ENCODE results near the gene ABAT.

ABAT gene

GRCh38 chr16:8814095-8814806 lies 139.8 kb downstream of the ABAT start:
- Mint-ChIP-seq H3K9me3 (no peaks in the 10 kb centered on the region), H3K27ac (ENCODE audit: low read depth) (no peak overlapping the region), H3K4me1 (peaks cover 15% of the 10 kb centered on the region), H3K4me3 (no peak overlapping the region), H3K27me3 (no peaks in the 10 kb centered on the region), H3K36me3 (ENCODE audit: insufficient read depth) (peaks cover 60% of the 10 kb centered on the region)
- ATAC-seq (replicated peaks; ENCODE audit: extremely low read depth, poor library complexity, severe bottlenecking) (no peak), DNase-seq (ENCODE audit: low spot score in 2 of 2) (no peak)

- peaks cover 41% of the 10 kb centered on the region for H3K36me3 Mint-ChIP-seq (ENCODE audit: insufficient read depth)
- peaks cover 20% of the 10 kb centered on the region for H3K4me1 Mint-ChIP-seq
- H3K4me3 Mint-ChIP-seq: no peak overlapping the region
- no peak for DNase-seq (ENCODE audit: low spot score in 2 of 2)
- H3K9me3 Mint-ChIP-seq: no peaks in the 10 kb centered on the region
- peak; percentile 79 for ATAC-seq (replicated peaks; ENCODE audit: extremely low read depth, poor library complexity, severe bottlenecking)
- no peaks in the 10 kb centered on the region for H3K27me3 Mint-ChIP-seq
- no peak overlapping the region for H3K27ac Mint-ChIP-seq (ENCODE audit: low read depth)
Observed at GRCh38 chr16:8816967-8817655, 142.7 kb downstream of the ABAT start.

GRCh38 chr16:8818504-8819270 lies 144.3 kb downstream of the ABAT start:
- Mint-ChIP-seq H3K4me3 (no peak overlapping the region), H3K27me3 (no peaks in the 10 kb centered on the region), H3K36me3 (ENCODE audit: insufficient read depth) (peaks cover 33% of the 10 kb centered on the region), H3K9me3 (no peaks in the 10 kb centered on the region), H3K4me1 (peaks cover 27% of the 10 kb centered on the region), H3K27ac (ENCODE audit: low read depth) (no peak overlapping the region)
- DNase-seq (ENCODE audit: low spot score in 2 of 2) (no peak), ATAC-seq (replicated peaks; ENCODE audit: extremely low read depth, poor library complexity, severe bottlenecking) (no peak)

GRCh38 chr16:8819411-8820034 lies 145.1 kb downstream of the ABAT start:
- no peak overlapping the region for H3K27ac Mint-ChIP-seq (ENCODE audit: low read depth)

GRCh38 chr16:8822403-8822802 lies 148.0 kb downstream of the ABAT start:
- Mint-ChIP-seq H3K36me3 (ENCODE audit: insufficient read depth) (peaks cover 19% of the 10 kb centered on the region), H3K4me1 (peaks cover 14% of the 10 kb centered on the region), H3K9me3 (no peaks in the 10 kb centered on the region), H3K27me3 (no peaks in the 10 kb centered on the region), H3K4me3 (no peak overlapping the region), H3K27ac (ENCODE audit: low read depth) (no peak overlapping the region)
- no peak for ATAC-seq (replicated peaks; ENCODE audit: extremely low read depth, poor library complexity, severe bottlenecking)
- no peak for DNase-seq (ENCODE audit: low spot score in 2 of 2)

More at GRCh38 chr16:8819411-8820034, 145.1 kb downstream of the ABAT start:
- ATAC-seq (replicated peaks; ENCODE audit: extremely low read depth, poor library complexity, severe bottlenecking): no peak
- H3K4me1 Mint-ChIP-seq: peaks cover 27% of the 10 kb centered on the region
- no peak for DNase-seq (ENCODE audit: low spot score in 2 of 2)
- H3K27me3 Mint-ChIP-seq: no peaks in the 10 kb centered on the region
- H3K9me3 Mint-ChIP-seq: no peaks in the 10 kb centered on the region
- H3K4me3 Mint-ChIP-seq: no peak overlapping the region
- H3K36me3 Mint-ChIP-seq (ENCODE audit: insufficient read depth): peaks cover 28% of the 10 kb centered on the region

- Mint-ChIP-seq H3K4me1 (peaks cover 12% of the 10 kb centered on the region), H3K27me3 (no peaks in the 10 kb centered on the region), H3K36me3 (ENCODE audit: insufficient read depth) (peaks cover 16% of the 10 kb centered on the region), H3K27ac (ENCODE audit: low read depth) (no peak overlapping the region), H3K4me3 (no peak overlapping the region), H3K9me3 (no peaks in the 10 kb centered on the region)
- DNase-seq (ENCODE audit: low spot score in 2 of 2): no peak
- ATAC-seq (replicated peaks; ENCODE audit: extremely low read depth, poor library complexity, severe bottlenecking): no peak
Observed at GRCh38 chr16:8826278-8826879, 152.0 kb downstream of the ABAT start.

GRCh38 chr16:8828541-8829165 lies 154.2 kb downstream of the ABAT start:
- ATAC-seq (replicated peaks; ENCODE audit: extremely low read depth, poor library complexity, severe bottlenecking): no peak
- Mint-ChIP-seq H3K4me1 (peaks cover 11% of the 10 kb centered on the region), H3K36me3 (ENCODE audit: insufficient read depth) (peaks cover 20% of the 10 kb centered on the region), H3K9me3 (no peaks in the 10 kb centered on the region), H3K27me3 (no peaks in the 10 kb centered on the region), H3K4me3 (no peak overlapping the region), H3K27ac (ENCODE audit: low read depth) (no peak overlapping the region)
- no peak for DNase-seq (ENCODE audit: low spot score in 2 of 2)

GRCh38 chr16:8831450-8831849 lies 157.0 kb downstream of the ABAT start:
- H3K27me3 Mint-ChIP-seq: no peaks in the 10 kb centered on the region
- peaks cover 21% of the 10 kb centered on the region for H3K36me3 Mint-ChIP-seq (ENCODE audit: insufficient read depth)
- ATAC-seq (replicated peaks; ENCODE audit: extremely low read depth, poor library complexity, severe bottlenecking) (no peak), DNase-seq (ENCODE audit: low spot score in 2 of 2) (no peak)
- no peaks in the 10 kb centered on the region for H3K9me3 Mint-ChIP-seq
- peaks cover 16% of the 10 kb centered on the region for H3K4me1 Mint-ChIP-seq
- H3K27ac Mint-ChIP-seq (ENCODE audit: low read depth): peak overlapping the region; percentile 22
- H3K4me3 Mint-ChIP-seq: no peak overlapping the region

- Mint-ChIP-seq H3K27ac (ENCODE audit: low read depth) (peak overlapping the region; percentile 22), H3K36me3 (ENCODE audit: insufficient read depth) (peaks cover 16% of the 10 kb centered on the region), H3K4me3 (no peak overlapping the region)
Observed at GRCh38 chr16:8831871-8832716, 157.7 kb downstream of the ABAT start.

GRCh38 chr16:8832717-8833105 lies 158.3 kb downstream of the ABAT start:
- peaks cover 16% of the 10 kb centered on the region for H3K36me3 Mint-ChIP-seq (ENCODE audit: insufficient read depth)
- no peaks in the 10 kb centered on the region for H3K9me3 Mint-ChIP-seq
- DNase-seq (ENCODE audit: low spot score in 2 of 2): no peak
- peaks cover 16% of the 10 kb centered on the region for H3K4me1 Mint-ChIP-seq
- peak overlapping the region; percentile 48 for H3K4me3 Mint-ChIP-seq
- peak overlapping the region; percentile 0 for H3K27ac Mint-ChIP-seq (ENCODE audit: low read depth)
- ATAC-seq (replicated peaks; ENCODE audit: extremely low read depth, poor library complexity, severe bottlenecking): no peak
- H3K27me3 Mint-ChIP-seq: no peaks in the 10 kb centered on the region

More at GRCh38 chr16:8831871-8832716, 157.7 kb downstream of the ABAT start:
- ATAC-seq (replicated peaks; ENCODE audit: extremely low read depth, poor library complexity, severe bottlenecking) (no peak), DNase-seq (ENCODE audit: low spot score in 2 of 2) (no peak)
- no peaks in the 10 kb centered on the region for H3K9me3 Mint-ChIP-seq
- peaks cover 16% of the 10 kb centered on the region for H3K4me1 Mint-ChIP-seq
- no peaks in the 10 kb centered on the region for H3K27me3 Mint-ChIP-seq
